ENCODE results near the gene DDIT4.
A peak's percentile ranks its signal among the peaks of the same experiment; 100 is the strongest.
"Not testable (repeated sequence)": the region's sequence is repeated elsewhere in the genome, so short reads cannot be mapped to it uniquely, and the experiment has no call there.

The DDIT4 gene

DNA sequence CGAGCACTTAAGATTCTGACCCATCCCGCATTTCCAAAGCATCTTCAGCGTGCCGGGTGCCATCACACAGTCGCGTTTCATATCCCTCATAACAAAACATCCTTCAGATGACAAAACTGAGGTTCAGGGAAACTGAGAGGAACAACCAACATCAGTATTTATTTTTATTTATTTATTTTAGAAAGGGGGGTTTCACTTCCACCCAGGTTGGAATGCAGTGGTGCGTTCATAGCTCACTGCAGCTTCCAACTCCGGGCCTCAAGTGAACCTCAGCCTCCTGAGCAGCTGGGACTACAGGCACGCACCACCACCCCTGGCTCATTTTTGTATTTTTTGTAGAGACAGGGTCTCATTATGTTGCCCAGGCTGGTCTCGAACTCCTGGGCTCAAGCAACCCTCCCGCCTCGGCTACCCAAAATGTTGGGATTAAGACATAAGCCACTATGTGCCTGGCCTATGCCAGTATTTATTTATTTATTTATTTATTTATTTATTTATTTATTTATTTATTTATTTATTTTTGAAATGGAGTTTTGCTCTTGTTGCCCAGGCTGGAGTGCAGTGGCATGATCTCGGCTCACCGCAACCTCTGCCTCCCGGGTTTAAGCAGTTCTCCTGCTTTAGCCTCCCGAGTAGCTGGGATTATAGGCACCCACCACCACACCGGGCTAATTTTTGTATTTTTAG is 24.4 kb upstream of the DDIT4 start:
- not testable (repeated sequence) for DNase-seq

DNA sequence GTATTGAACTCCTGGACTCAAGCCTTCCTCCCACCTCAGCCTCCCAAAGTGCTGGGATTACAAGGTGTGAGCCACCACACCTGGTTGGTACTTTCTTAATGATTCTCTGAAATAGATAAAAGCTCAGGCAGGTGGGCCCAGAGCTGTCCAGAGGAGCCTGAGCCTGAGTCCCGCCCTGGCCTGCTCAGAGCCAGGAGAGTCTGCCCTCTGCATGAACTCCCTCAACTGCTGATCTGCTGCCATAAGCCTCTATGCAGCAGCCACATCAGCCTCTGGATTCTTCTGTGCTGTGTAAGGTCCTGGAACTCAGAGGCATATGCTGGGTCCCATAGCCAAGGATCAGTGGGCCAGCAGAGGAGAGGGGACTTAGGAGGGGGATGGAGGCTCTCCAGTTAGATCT is 23.1 kb upstream of the DDIT4 start:
- no peak for DNase-seq

DNA sequence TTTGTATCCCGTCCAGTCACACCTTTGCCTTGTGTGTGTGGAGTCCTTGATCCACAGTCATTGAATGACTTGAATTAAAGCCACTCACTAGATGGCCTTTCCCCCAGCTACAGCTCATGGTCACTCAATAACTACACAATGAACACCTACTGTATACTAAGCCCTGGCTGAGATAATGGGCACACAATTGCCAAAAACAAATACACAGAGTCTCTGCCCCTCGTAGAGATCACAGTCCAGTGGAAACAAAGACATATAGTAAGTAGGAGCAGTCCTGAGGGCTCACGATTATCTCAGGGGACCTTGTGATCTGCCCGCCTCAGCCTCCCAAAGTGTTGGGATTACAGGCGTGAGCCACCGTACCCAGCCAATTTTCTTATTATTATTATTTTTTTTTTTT is 22.1 kb upstream of the DDIT4 start:
- DNase-seq: no peak

DNA sequence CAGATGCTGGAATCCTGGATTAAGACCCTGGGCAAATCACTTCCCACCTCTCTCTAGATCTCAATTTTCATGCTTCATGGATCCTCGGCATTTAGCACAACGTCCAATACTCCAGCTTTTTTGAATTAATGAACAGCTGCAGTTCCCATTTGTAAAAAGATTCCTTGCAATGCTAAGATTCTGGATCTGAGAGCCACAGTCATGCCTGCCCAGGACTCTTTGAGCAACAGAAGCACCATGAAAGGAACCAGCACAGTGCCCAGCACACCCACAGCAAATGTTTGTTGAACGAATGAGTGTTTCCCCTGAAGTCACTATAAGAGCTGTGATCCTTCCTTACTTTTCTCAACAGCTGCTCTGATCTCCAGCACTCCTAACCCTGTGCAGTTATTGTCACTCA is 20.8 kb upstream of the DDIT4 start:
- DNase-seq: no peak

DNA sequence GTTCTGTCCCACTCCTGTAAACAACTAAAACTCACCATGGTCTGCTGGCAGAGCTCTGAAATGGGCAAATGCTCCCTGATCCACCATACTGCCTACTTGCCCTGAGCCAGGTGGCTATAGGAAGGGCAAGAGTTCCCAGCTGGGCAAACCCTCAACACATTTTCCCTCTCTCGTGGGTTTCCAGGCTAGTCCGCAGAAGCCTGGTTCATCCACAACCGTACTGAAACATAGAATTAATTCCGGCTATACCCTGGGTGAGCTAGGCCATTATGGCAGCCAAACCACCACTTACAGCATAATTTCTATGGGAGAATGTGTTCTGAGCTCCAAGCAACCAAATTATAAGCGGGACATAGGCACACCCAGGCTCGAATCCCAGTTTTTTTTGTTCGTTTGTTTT is 20.1 kb upstream of the DDIT4 start:
- DNase-seq: no peak

DNA sequence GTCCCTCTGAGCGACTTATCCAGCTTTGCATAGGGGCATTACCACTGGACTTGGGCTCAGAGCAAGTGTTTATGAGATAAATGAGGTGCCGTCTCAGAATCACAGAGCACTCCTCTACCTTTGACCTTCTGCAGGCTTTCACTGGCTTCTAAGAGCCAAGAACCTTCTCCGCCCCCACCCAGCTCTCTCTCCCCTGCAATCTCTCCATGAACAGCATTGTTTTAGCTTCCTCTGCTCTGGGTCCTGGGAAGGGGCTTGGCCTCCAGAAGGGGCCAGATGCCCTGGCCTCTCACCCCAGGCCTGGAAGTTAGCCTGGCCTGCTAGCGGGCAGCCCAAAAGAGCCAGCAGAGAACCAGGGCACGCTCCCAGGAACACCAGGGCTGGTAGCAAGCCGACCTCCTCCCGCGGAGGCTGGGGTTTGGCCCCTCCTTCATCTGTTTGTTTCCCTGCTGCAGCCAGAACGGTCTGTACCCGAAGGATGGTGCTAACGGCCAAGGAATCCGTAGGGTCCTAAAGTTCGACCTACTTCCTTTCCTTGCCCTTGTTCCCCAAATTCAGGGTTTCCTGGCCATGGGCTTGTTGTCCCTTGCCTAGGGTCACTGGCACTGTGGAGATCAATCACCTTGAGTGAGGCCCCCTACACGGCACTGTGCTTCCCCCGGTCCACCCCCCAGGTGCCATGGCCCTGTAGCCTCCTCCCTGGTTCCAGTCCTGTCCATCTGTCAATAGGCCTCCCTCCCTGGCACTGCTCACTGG is 18.7 kb upstream of the DDIT4 start:
- DNase-seq: no peak

DNA sequence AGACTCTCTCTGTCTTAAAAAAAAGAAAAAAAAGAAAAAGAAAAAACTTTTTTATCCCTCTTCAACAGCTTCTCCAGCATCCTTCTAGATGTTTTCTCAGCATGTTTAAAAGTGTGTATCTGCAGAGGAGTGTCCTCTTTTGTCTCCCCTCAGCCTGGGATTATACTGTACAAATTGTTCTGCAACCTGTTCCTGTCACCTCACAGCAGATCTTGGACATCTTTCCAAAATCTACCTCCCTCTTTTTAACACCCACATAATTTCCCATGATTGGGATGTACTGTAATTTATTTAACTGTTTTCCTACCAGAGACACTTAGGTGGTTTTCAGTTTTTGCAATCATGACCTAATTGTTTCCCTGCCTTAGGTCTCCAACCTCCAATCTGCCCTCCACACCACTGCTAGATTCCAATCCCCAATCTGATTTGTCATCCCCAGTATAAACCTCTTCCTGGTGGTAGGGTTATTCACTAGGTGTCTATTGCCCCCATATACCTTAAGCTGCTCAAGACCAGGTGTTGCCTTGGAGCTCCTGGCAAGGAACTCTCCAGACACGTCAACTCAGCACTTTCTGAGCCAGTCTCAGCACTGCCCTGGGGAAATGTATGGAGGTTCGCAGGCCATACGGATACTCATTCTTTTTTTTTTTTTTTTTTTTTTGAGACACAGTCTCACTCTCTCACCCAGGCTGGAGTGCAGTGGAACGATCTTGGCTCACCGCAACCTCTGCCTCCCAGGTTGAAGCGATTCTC is 17.6 kb upstream of the DDIT4 start:
- DNase-seq: no peak

DNA sequence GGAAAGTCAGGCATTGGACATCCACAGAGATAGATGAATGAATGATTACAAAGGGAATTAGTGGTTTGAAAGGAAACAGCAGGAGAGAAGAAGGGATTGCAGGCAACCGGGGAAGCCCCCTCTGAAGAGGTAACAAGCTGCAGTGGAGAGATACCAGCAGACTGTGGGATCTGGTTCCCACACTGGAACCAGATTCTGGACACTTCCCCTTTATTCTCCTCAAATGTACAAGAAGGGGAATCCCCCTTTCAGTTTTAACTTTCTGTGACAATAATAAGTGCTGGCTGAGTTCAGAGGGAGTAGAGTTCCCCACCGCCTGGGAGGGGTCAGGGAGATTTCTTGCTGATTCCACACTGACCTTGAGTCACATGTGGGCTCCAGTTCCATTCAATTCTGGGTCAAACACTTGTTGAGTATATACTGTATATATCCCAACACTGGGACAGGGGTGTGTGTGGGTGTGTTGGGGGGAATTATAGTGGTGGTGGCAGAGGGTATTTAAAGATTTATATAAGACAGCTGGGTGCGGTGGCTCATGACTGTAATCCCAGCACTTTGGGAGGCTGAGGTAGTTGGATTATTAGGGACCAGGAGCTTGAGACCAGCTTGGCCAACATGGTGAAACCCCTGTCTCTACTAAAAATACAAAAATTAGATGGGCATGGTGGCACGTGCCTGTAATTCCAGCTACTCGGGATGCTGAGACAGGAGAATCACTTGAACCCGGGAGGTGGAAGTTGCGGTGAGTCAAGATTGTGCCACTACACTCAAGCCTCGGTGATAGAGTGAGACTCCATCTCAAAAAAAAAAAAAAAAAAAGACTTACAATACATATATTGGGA is 16.5 kb upstream of the DDIT4 start:
- no peak for DNase-seq

DNA sequence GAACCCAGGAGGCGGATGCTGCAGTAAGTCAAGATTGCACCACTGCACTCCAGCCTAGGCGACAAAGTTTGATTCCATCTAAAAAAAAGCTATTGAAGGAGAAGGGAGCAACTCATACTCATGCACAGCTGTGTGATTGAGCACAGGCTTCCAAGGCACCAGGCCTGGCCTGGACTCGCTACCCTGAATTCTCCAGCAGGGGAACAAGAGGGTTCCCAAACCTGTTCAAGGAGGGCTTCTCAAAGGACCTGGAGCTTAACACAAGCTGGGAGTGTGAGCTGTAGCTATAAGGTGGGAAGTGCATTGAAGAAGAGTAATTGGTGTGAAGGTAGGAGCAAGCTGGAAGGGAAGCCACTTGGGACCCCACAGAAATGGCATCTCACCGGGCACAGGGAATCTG is 15.1 kb upstream of the DDIT4 start:
- DNase-seq: no peak

DNA sequence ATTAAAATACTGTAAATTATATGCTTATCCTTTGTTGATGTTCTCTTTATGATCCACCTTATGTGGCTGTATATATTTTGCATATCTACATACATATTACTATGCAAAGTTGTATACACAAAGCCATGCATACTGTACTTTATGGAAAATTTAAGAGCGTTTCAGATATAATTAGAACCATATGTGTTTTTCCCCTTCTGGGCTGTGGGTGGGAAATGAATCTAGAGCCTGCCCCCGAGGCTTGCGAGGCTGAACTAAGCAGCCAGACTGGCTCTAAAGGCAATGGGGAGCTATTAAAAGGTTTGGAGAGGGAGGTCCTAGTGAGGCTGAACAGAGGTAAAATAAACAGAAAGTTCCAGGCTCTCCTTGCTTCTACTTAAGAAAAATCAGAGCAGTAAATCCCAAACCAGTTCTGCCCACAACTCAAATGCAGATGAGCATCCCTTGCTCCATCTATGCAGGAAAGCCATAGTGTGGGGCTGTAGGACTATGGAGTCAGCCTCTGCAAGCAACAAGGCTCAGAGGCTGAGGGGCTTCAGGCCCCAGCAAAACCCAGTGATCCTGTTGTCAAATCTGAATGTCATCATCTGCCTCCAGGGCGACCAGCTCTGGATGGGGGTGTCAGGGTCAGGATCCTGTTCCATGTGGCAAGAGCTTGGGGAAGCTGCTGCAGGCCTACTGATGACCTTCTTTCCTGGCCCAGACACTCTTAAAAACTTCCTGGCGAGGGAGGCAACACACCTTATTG is 14.1 kb upstream of the DDIT4 start:
- no peak for DNase-seq

DNA sequence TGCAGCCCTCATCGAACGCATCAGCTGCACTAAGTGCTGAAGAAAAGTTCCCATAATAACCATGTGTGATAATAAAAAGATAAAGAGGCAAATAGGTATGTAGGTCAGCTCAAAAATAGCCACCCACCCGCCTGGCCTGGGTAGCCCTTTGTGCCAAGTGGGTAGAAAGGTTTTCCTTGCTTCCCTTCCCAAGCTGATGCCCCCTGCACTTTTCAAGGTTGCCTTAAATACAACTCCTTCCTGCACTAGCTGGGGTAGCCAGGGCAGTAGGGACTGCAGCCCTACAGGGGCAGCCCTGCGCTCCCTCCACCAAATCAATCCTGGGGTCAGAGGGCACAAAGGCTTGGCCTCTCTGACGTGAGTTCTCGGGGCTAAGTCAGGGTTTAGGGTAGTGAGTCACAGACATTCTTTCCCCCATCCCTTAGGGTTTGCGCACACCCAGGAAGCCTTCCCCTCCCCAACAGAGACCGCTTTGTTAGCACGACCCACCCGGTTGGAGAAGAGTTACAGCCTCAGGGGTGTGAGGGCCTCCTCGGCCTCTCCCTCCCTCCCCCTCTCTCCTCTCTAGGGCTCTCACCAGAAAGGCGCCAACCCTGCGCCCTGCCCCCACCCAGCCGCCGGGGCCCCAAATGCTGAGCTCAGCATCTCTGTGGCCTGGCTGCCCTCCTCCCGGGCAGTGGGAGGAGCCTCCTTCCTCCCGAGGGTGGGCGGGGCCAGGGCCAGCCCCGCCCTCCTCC is 13.3 kb upstream of the DDIT4 start:
- DNase-seq: peak; percentile 25

DNA sequence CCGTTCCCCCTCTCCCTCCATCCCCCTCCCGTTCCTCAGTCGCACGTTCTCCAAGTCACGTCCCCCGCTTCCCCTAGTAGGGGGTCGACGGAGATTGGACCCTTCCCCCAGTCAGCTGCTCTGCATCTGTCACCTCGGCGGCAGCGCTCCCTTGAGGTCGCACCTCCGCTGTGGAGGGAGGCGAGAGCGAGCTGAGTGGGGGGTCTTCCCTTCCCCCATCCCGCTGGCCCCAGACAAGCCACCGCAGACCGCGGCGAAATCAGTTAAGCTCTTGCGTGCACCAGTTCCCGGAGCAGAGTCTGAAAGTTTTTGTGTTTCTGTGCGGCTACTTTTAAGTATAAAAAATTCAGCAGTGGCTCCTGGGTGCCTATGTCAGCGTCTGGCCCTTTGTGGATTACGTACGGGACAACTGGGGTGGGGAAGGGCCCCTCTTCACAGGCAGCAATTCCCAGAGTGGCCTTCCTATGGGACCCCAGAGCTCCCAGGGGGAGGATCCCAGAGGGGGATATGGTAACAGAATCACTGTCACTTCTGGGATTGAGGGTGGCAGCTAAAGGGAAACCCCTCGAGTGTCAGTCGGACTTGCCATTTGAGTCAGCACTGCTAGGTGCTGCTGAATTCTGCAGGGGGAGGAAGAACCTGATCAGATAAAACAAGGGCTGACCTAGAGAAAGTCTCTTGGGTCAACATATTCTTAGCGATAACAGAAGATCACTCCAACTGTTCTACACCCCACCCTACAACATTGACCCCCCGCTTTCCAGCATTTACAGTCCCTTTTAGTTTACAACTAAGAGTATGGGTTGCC is 12.5 kb upstream of the DDIT4 start:
- no peak for DNase-seq

DNA sequence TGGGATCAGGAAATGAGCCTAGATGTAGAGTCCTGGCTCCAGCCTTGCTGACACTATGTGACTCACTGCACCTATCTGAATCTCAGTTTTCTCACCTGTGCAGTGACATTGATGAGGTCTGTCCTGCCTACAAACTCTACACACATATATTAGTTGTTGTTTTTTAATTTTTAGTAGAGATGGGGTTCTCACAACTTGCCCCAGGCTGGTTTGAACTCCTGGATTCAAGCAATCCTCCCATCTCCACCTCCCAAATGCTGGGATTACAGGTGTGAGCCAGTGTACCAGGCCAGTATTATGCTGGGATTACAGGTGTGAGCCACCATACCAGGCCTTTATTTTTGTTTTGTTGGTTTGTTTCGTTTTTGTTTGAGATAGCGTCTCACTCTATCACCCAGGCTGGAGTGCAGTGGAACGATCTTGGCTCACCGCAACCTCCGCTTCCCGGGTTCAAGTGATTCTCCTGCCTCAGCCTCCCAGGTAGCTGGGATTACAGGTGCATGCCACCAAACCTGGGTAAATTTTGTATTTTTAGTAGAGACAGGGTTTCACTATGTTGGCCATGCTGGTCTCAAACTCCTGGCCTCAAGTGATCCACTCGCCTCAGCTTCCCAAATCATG is 11.8 kb upstream of the DDIT4 start:
- DNase-seq: no peak

DNA sequence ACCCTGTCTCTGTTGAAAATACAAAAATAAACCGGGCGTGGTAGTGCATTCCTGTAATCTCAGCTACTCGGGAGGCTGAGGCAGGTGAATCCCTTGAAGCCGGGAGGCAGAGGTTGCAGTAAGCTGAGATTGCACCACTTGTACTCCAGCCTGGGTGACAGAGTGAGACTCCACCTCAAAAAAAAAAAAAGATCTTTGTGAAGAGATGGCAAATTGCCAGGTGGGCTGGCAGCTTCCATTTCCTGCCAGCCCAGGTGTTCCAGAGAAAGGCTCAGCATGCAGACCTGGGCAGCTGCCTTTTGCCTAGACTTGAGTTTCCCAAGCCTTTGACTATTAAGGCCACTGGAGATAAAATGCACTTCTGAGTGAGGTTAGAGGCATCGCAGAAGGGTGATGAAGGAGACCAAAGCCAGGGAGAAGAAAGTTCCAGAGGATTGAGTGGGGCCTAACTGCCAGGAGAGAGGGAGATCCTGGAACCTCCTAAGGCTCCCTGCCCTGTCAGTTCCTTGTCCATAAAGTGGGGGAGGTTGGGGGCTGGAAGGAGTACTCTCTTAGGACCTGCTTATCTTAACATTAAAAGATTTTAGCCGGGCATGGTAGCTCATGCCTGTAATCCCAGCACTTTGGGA is 10.0 kb upstream of the DDIT4 start:
- peak; percentile 39 for DNase-seq

DNA sequence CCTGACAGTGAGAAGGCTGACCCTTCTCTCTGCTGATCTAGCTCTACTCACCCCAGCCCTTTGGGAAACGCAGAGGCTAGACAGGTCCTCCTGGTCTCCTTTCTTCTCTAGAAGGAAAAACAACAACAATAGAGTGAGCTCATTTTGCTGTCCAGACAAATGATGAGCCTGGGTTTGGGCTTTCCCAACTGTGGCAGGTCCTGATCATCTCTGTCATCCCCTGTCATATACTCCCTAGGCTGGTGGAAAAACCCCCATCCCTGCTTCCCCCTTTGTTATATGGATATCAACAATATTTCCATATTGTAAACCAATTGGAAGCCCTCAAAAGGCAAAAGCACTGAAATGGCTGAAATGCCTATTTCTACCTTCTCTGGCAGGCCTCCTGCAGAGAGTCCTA is 9.2 kb upstream of the DDIT4 start:
- no peak for DNase-seq

DNA sequence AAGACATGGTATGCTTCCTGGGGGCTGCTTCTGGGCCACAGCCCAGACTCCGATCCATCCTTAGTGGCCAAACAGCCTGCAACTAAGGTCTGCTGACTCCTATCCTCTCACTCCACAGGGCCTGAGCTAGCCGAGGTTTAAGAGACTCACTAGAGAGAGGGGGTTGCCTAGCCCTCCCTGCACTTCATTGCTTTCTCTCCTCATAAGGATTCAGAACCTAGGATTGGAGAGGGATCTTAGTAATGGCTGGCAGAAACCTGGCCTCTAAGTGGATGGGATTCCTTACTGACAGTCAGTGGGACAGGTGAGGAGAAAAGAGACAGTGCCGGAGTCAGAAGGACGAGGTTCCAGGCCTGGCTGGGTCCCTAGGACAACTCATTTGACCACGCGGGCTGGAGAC is 8.2 kb upstream of the DDIT4 start:
- DNase-seq: no peak

DNA sequence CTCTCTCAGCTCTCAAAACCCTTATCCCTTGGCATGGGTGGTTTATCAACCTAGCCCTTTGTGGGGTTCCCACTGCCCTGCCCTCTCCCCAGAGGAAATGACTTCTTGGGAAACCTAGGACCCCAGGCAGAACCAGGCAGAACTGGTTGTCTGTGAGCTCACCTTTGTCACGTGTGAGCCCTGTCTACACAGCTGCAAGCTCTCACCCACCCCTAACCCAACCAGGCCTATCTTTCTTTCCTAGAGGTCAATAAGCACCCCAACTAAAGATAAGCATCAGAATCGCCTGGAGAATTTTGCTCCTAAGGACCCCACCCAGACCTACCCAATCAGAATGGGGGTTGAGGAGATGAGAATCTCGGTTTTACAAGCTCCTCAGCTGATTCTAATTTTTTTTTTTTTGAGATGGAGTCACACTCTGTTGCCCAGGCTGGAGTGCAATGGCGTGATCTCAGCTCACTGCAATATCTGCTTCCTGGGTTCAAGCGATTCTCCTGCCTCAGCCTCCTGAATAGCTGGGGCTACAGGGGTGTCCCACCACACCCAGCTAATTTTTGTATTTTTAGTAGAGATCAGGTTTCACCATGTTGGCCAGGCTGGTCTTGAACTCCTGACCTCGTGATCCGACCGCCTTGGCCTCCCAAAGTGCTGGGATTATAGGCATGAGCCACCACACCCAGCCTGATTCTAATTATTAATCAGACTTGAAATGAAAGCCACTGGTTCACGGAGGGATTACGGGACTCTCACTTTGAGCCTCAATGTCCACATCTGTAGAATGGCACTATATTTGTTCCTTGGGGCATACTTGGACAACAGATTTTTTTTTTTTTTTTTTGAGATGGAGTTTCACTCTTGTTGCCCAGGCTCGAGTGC is 7.5 kb upstream of the DDIT4 start:
- DNase-seq: no peak

DNA sequence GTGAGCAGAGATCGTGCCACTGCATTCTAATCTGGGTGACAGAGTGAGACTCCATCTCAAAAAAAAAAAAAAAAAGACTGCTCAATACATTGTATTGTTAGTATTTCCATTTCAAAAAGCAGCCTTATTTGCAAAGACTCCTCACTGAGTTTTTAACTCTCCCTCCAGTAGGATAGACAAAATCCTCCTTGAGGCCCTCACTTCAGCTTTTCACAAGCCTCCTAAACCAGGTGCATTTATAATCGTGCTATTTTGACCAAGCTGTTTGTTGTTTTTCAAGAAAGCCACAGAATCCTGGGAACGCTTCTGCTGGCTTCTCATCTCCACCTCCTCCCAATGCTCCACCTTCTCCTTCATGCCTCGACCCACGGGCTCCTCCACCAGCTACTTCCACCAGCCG is 6.3 kb upstream of the DDIT4 start:
- DNase-seq: no peak
